Tibial artery (tissue), 4 donors: ENCODE results near the gene MRPL45.

ENCODE experiments used
- DNase-seq, 2 donors: peaks; one replicate each; pipeline ENCODE4 v3.0.0-alpha.2; 2019
- H3K27ac ChIP-seq, 2 donors: fragments of 200-600 bp; sonication (generic) in 1 of 2; 1 replicate in 1 of 2; 2 replicates in 1 of 2; pipeline ENCODE4 v1.5.1; 2018 to 2019; ENCODE audit warnings: mild to moderate bottlenecking in 1 of 2
- H3K27me3 ChIP-seq, 2 donors: fragments of 200-600 bp; sonication (generic) in 1 of 2; one replicate each; pipeline versions ENCODE4 v1.5.1 to v1.6.0; 2016 to 2019
- H3K36me3 ChIP-seq, 3 donors: fragments of 200-600 bp; sonication (generic) in 2 of 3; one replicate each; pipeline ENCODE4 v1.5.1; 2016 to 2019; ENCODE audit warnings: mild to moderate bottlenecking in 2 of 3
- H3K4me1 ChIP-seq, 4 donors: fragments of 200-600 bp; sonication (generic) in 2 of 4; 1 replicate in 3 of 4; 2 replicates in 1 of 4; pipeline ENCODE4 v1.5.1; 2016 to 2019
- H3K4me3 ChIP-seq, 2 donors: fragments of 200-600 bp; sonication (generic) in 1 of 2; 1 replicate in 1 of 2; 2 replicates in 1 of 2; pipeline ENCODE4 v1.5.1; 2018 to 2019; ENCODE audit warnings: mild to moderate bottlenecking in 2 of 2
- H3K9me3 ChIP-seq, 3 donors: fragments of 200-600 bp; sonication (generic) in 1 of 3; one replicate each; pipeline ENCODE4 v1.5.1; 2016 to 2019
- CTCF ChIP-seq, 2 experiments: fragments of 200-600 bp in 1 of 2; fragments of 450-650 bp in 1 of 2; IDR thresholded peaks; one replicate each; pipeline ENCODE4 v1.5.1; 2017 to 2019; ENCODE audit warnings: antibody characterized with exemption in 2 of 2, mild to moderate bottlenecking in 1 of 2, moderate library complexity in 1 of 2
- intact Hi-C: fragments of 100-400 bp; cut with DNase I; formaldehyde crosslinking; loops from one replicate; pipeline ENCODE4 v1.15.0; 2023; ENCODE audit warnings: low total_unique reads

MRPL45 gene

DNA sequence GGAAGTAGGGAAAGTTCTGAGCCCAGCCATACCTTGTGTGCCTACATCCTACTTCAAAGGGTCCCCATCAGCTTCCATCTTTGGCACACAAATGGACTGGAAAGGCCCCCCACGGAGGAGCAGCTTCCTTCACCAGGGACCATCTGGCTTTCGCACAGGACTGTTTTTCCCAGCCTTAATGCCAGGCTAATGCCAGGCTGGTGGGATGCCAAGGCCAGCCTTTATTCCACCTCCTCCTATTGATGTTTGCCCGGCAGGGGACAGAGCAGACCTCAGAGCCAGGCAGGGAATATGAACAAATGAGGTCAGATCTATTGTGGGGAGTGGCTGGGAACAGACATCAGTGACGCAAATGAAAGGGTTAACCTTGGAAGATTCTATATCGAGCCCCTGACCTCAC is 41.1 kb downstream of the MRPL45 start:
- TF ChIP-seq CTCF (IDR thresholded peaks at IDR 0.05): no peak

GRCh38 chr17:38338535-38338934 is 41.6 kb downstream of the MRPL45 start:
- no peak overlapping the region for H3K27ac ChIP-seq
- no peak for DNase-seq

More for the DNA sequence above, 41.1 kb downstream of the MRPL45 start:
- Histone ChIP-seq H3K27ac (no peak overlapping the region), H3K36me3 (no peaks in the 10 kb centered on the region), H3K9me3 (no peaks in the 10 kb centered on the region), H3K27me3 (peaks cover 0 to 16% of the 10 kb centered on the region in 2 donors), H3K4me3 (no peak overlapping the region), H3K4me1 (no peaks in the 10 kb centered on the region)
- intact Hi-C loops: no loop called here
- no peak for DNase-seq

DNA sequence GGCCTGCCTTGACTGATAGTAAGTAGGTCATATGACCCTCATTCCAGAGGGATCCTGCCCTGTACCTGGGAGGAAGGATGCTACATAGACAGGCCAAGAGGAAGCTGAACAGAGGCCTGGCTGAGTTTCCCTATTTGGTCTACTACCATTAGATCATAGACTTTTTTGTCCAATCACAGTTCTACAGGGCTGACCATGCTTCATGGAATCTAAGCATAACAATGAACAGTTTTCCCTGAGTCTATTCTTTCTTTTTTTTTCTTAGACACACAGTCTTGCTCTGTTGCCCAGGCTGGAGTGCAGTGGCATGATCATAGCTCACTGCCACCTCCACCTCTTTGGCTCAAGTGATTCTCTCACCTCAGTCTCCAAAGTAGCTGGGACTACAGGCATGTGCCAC is 42.9 kb downstream of the MRPL45 start:
- H3K27ac ChIP-seq: no peak overlapping the region
- no peak for TF ChIP-seq CTCF (IDR thresholded peaks at IDR 0.05)
- no peaks in the 10 kb centered on the region for H3K4me1 ChIP-seq
- H3K36me3 ChIP-seq: no peaks in the 10 kb centered on the region
- H3K27me3 ChIP-seq: peaks cover 0 to 13% of the 10 kb centered on the region in 2 donors
- intact Hi-C loops: no loop called here
- H3K9me3 ChIP-seq: no peaks in the 10 kb centered on the region
- no peak for DNase-seq
- H3K4me3 ChIP-seq: no peak overlapping the region

More at GRCh38 chr17:38338535-38338934, 41.6 kb downstream of the MRPL45 start:
- intact Hi-C loops: no loop called here
- Histone ChIP-seq H3K9me3 (no peaks in the 10 kb centered on the region), H3K4me1 (no peaks in the 10 kb centered on the region), H3K4me3 (no peak overlapping the region), H3K36me3 (no peaks in the 10 kb centered on the region), H3K27me3 (peaks cover 0 to 16% of the 10 kb centered on the region in 2 donors)
- no peak for TF ChIP-seq CTCF (IDR thresholded peaks at IDR 0.05)

GRCh38 chr17:38341035-38341721 is 44.2 kb downstream of the MRPL45 start:
- H3K9me3 ChIP-seq: no peaks in the 10 kb centered on the region
- H3K27ac ChIP-seq: no peak overlapping the region
- H3K36me3 ChIP-seq: no peaks in the 10 kb centered on the region
- intact Hi-C loops: no loop called here
- H3K4me1 ChIP-seq: no peaks in the 10 kb centered on the region
- TF ChIP-seq CTCF (IDR thresholded peaks at IDR 0.05): no peak
- no peak overlapping the region for H3K4me3 ChIP-seq
- H3K27me3 ChIP-seq: peaks cover 0 to 12% of the 10 kb centered on the region in 2 donors
- peak in 1 of 2 donors; percentile 34 for DNase-seq

- Histone ChIP-seq H3K4me3 (no peak overlapping the region), H3K9me3 (no peaks in the 10 kb centered on the region), H3K36me3 (no peaks in the 10 kb centered on the region), H3K27me3 (peaks cover 0 to 12% of the 10 kb centered on the region in 2 donors), H3K27ac (no peak overlapping the region), H3K4me1 (no peaks in the 10 kb centered on the region)
- no peak for DNase-seq
- intact Hi-C loops: no loop called here
- TF ChIP-seq CTCF (IDR thresholded peaks at IDR 0.05): no peak
These were observed 46.1 kb downstream of the MRPL45 start for GRCh38 chr17:38342886-38343607.
